Suprapubic skin (tissue), 4 donors: ENCODE data around the gene TMEM271. TPM values are rescaled to one million over a fixed set of nuclear protein-coding genes. Genes with fewer than 3 reads are reported as not detected.

Experiments
- DNase-seq, 2 donors: peaks; one replicate each; pipeline ENCODE4 v3.0.0-alpha.2; 2019; ENCODE audit warnings: low spot score in 2 of 2
- H3K27ac ChIP-seq: fragments of 200-600 bp; sonication (generic); one replicate; pipeline ENCODE4 v1.5.1; 2019
- H3K27me3 ChIP-seq: fragments of 200-600 bp; sonication (generic); one replicate; pipeline ENCODE4 v1.5.1; 2019
- H3K36me3 ChIP-seq: fragments of 200-600 bp; sonication (generic); one replicate; pipeline ENCODE4 v1.5.1; 2019
- H3K4me1 ChIP-seq: fragments of 200-600 bp; sonication (generic); one replicate; pipeline ENCODE4 v1.5.1; 2019
- H3K4me3 ChIP-seq: fragments of 200-600 bp; sonication (generic); one replicate; pipeline ENCODE4 v1.5.1; 2019; ENCODE audit warnings: mild to moderate bottlenecking
- H3K9me3 ChIP-seq: fragments of 200-600 bp; sonication (generic); one replicate; pipeline ENCODE4 v1.5.1; 2019
- EP300 ChIP-seq: sonication (generic); formaldehyde crosslinking; IDR thresholded peaks from one replicate; pipeline ENCODE4 v1.6.1; 2017; ENCODE audit warnings: antibody characterized with exemption
- POLR2A ChIP-seq, 2 donors: fragments of 450-650 bp; IDR thresholded peaks; one replicate each; pipeline ENCODE4 v1.6.1; 2017; ENCODE audit warnings: antibody characterized with exemption in 2 of 2, mild to moderate bottlenecking in 2 of 2, moderate library complexity in 2 of 2
- POLR2AphosphoS5 ChIP-seq, 3 donors: sonication (generic); formaldehyde crosslinking; IDR thresholded peaks; one replicate each; pipeline ENCODE4 v1.6.1; 2017; ENCODE audit warnings: antibody characterized with exemption in 3 of 3
- WGBS: methylation state at CpG from one replicate; pipeline ENCODE4 v1.1.5; 2018; 5-methylcytosine and 5-hydroxymethylcytosine counted together
- total RNA-seq, 4 donors: library from RNA; depleted of rRNA; stranded (reverse); fragments of >200 nt; gene quantifications; one replicate each; pipeline ENCODE4 v1.1.0, GENCODE V29; 2016
- TF ChIP-seq, protein P1 (sequence below), 2 donors: fragments of 200-600 bp in 1 of 2; fragments of 450-650 bp in 1 of 2; sonication (generic) in 1 of 2; IDR thresholded peaks; one replicate each; pipeline ENCODE4 v1.5.1; 2016 to 2019; ENCODE audit warnings: antibody characterized with exemption in 2 of 2, mild to moderate bottlenecking in 1 of 2, moderate library complexity in 1 of 2

The TMEM271 gene, protein sequence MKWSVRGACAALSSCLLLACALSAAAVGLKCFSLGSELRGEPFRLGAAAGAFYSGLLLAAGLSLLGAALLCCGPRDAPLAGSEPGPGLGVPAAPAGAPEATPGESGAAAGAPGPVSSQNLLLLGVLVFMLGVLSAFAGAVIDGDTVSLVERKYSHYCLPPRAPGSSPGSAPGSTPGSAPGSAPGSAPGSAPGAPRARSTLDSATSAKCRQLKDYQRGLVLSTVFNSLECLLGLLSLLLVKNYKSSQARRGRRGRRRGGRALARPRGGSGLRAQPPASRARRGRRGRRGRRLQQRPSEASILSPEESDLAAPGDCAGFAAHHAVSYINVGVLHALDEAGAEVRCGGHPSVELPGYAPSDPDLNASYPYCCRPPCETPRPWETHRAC
- 1 to 10 TPM in 3 of 4 donors, under 1 TPM in 1; 0.40 to 8.7 (median 3.5) TPM for total RNA-seq

GRCh38 chr4:576245-576821, at the start of gene TMEM271:
Gene TMEM271, minus strand, starts transcription at chr4:576295. Its CDS starts 233 bp downstream, at chr4:576062.
- Histone ChIP-seq H3K4me3 (peak within 1 kb of the TSS; percentile 49), H3K27ac (peak within 1 kb of the TSS; percentile 56)

DNA sequence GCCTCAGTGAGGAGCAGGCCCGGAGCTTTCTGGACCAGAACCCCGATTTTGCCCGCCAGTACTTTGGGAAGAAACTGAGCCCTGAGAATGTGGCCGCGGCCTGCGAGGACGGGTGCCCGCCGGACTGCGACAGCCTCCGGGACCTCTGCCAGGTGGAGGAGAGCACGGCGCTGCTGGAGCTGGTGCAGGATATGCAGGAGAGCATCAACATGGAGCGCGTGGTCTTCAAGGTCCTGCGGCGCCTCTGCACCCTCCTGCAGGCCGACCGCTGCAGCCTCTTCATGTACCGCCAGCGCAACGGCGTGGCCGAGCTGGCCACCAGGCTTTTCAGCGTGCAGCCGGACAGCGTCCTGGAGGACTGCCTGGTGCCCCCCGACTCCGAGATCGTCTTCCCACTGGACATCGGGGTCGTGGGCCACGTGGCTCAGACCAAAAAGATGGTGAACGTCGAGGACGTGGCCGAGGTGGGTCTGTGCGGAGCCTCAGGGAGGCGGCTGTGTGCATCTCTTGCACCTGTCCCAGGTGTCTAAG, 49.6 kb upstream of the TMEM271 start:
- Histone ChIP-seq H3K9me3 (no peaks in the 10 kb centered on the region), H3K27me3 (peaks cover 24% of the 10 kb centered on the region), H3K4me1 (no peaks in the 10 kb centered on the region), H3K4me3 (no peak overlapping the region), H3K36me3 (no peaks in the 10 kb centered on the region), H3K27ac (no peak overlapping the region)
- DNase-seq: peak; percentile 44 to 72
- no peak for TF ChIP-seq EP300
- TF ChIP-seq POLR2AphosphoS5 (IDR thresholded peaks at IDR 0.05): no peak
- no peak for TF ChIP-seq POLR2A (IDR thresholded peaks at IDR 0.05)
- TF ChIP-seq, protein P1, sequence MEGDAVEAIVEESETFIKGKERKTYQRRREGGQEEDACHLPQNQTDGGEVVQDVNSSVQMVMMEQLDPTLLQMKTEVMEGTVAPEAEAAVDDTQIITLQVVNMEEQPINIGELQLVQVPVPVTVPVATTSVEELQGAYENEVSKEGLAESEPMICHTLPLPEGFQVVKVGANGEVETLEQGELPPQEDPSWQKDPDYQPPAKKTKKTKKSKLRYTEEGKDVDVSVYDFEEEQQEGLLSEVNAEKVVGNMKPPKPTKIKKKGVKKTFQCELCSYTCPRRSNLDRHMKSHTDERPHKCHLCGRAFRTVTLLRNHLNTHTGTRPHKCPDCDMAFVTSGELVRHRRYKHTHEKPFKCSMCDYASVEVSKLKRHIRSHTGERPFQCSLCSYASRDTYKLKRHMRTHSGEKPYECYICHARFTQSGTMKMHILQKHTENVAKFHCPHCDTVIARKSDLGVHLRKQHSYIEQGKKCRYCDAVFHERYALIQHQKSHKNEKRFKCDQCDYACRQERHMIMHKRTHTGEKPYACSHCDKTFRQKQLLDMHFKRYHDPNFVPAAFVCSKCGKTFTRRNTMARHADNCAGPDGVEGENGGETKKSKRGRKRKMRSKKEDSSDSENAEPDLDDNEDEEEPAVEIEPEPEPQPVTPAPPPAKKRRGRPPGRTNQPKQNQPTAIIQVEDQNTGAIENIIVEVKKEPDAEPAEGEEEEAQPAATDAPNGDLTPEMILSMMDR (IDR thresholded peaks at IDR 0.05): no peak
- 94% methylated on average over 32 of the region's 39 CpGs for WGBS

More at GRCh38 chr4:576245-576821, at the start of gene TMEM271:
- 0% methylated on average over 17 of the region's 60 CpGs for WGBS
- peaks cover 85% of the 10 kb centered on the region for H3K27me3 ChIP-seq
- TF ChIP-seq POLR2A (IDR thresholded peaks at IDR 0.05) (no peak), EP300 (no peak), POLR2AphosphoS5 (IDR thresholded peaks at IDR 0.05) (no peak)
- TF ChIP-seq, protein P1 (IDR thresholded peaks at IDR 0.05): no peak
- no peaks in the 10 kb centered on the region for H3K36me3 ChIP-seq
- H3K9me3 ChIP-seq: no peaks in the 10 kb centered on the region
- H3K4me1 ChIP-seq: peaks cover 33% of the 10 kb centered on the region
- DNase-seq: no peak

GRCh38 chr4:624705-625590, 48.9 kb upstream of the TMEM271 start, which contains the start of gene PDE6B:
Gene PDE6B, plus strand, starts transcription at chr4:625573. Its CDS starts 54 bp downstream, at chr4:625627.
- H3K4me1 ChIP-seq: no peaks in the 10 kb centered on the region
- no peak within 1 kb of the TSS for H3K4me3 ChIP-seq

GRCh38 chr4:623914-624566, 47.9 kb upstream of the TMEM271 start:
- TF ChIP-seq, protein P1 (IDR thresholded peaks at IDR 0.05): no peak
- TF ChIP-seq POLR2A (IDR thresholded peaks at IDR 0.05) (no peak), EP300 (no peak), POLR2AphosphoS5 (IDR thresholded peaks at IDR 0.05) (no peak)
- H3K27me3 ChIP-seq: peaks cover 20% of the 10 kb centered on the region
- no peaks in the 10 kb centered on the region for H3K9me3 ChIP-seq
- no peak overlapping the region for H3K4me3 ChIP-seq
- no peaks in the 10 kb centered on the region for H3K36me3 ChIP-seq
- no peaks in the 10 kb centered on the region for H3K4me1 ChIP-seq
- H3K27ac ChIP-seq: no peak overlapping the region
- peak in 1 of 2 donors; percentile 25 for DNase-seq
- WGBS: 55% methylated on average over 21 of the region's 29 CpGs

More at GRCh38 chr4:624705-625590, 48.9 kb upstream of the TMEM271 start, which contains the start of gene PDE6B:
- H3K27me3 ChIP-seq: peaks cover 25% of the 10 kb centered on the region
- 78% methylated on average over 5 of the region's 21 CpGs for WGBS
- no peaks in the 10 kb centered on the region for H3K36me3 ChIP-seq
- H3K27ac ChIP-seq: no peak within 1 kb of the TSS
- DNase-seq: peak in 1 of 2 donors; percentile 35
- TF ChIP-seq EP300 (no peak), POLR2AphosphoS5 (IDR thresholded peaks at IDR 0.05) (no peak), POLR2A (IDR thresholded peaks at IDR 0.05) (no peak)
- TF ChIP-seq, protein P1 (IDR thresholded peaks at IDR 0.05): no peak
- H3K9me3 ChIP-seq: no peaks in the 10 kb centered on the region
